GM12801 (cell line): ENCODE results near the gene BEND7.

Source experiments
- TF ChIP-seq, protein P1 (sequence below): IDR thresholded peaks from one replicate; pipeline ENCODE4 v1.5.1; 2011; ENCODE audit warnings: control low read depth; ENCODE audit not compliant: insufficient read length; ENCODE audit errors: extremely low read depth

Gene BEND7

DNA sequence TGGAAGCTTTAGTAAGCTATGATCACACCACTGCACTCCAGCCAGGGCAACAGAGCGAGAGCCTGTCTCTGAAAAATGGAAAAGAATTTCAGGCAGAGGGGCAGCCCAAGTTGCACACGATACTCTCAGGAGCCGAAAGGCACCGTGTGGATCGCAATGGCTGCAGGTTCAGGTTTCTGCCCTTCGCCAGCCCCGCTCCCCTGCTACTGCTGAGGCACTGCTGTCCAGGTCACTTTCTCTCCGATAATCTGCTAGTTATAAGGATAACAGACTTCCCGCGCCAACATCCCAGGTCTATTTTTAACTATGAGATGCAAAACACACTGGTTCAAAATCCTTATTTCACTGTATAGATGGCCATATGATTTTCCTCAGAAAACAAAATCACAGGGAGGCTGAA, 11.1 kb downstream of the BEND7 start:
- TF ChIP-seq, protein P1, sequence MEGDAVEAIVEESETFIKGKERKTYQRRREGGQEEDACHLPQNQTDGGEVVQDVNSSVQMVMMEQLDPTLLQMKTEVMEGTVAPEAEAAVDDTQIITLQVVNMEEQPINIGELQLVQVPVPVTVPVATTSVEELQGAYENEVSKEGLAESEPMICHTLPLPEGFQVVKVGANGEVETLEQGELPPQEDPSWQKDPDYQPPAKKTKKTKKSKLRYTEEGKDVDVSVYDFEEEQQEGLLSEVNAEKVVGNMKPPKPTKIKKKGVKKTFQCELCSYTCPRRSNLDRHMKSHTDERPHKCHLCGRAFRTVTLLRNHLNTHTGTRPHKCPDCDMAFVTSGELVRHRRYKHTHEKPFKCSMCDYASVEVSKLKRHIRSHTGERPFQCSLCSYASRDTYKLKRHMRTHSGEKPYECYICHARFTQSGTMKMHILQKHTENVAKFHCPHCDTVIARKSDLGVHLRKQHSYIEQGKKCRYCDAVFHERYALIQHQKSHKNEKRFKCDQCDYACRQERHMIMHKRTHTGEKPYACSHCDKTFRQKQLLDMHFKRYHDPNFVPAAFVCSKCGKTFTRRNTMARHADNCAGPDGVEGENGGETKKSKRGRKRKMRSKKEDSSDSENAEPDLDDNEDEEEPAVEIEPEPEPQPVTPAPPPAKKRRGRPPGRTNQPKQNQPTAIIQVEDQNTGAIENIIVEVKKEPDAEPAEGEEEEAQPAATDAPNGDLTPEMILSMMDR, result no peak

DNA sequence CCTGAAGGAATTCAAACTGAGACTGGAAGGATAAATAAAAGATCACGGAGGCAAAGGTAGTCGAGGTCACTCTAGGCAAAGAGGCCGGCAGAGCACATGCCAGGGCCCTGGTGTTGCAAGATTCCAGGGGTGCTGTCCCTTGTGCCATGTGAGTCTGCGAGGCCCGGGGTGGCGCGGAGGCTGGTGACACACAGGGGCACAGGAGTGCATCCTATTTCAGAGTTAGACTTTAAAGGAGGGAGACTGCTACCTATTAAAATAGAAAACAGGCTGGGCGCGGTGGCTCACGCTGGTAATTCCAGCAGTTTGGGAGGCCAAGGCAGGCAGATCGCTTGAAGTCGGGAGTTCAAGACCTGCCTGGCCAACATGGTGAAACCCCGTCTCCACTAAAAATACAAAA, 12.6 kb downstream of the BEND7 start:
- TF ChIP-seq, protein P1, result no peak

DNA sequence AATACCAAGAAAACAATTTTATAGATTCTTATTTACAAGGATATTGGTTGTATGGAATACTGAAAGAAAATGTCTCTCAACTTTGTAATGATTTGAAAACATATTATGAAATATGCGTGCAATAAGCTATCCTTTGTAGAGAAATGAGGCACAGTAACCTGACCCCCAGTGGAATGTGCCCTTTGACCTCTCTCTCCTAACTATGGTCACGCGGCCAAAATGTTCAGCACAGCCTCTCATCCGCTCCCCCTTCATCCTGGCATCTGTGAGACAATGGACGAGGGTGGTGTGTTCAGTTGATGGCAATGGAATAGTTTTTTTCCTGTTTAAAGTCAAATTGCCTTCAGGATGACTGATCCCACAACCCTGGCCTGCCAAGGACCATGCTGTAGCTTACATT, 13.3 kb downstream of the BEND7 start:
- TF ChIP-seq, protein P1, result no peak

DNA sequence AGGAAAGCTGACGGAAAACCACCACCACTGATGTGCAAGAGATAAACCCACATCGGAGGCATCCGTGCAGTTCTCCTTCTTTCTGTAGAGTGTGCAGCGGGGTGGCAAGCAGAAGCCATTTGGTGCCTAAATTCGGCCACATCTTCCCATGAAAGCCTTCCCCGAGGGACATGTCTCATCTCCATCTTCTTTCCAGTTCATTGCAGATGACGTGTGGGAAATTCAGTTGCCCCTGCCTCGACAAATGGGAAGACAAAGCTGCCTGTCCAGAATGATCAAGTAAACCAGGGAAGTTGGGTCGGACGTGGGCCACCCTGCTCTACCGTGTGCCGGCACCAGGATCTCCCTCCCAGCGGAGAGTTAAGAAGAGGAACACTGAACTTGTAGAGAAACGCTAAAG, 14.5 kb downstream of the BEND7 start:
- TF ChIP-seq, protein P1, result no peak

DNA sequence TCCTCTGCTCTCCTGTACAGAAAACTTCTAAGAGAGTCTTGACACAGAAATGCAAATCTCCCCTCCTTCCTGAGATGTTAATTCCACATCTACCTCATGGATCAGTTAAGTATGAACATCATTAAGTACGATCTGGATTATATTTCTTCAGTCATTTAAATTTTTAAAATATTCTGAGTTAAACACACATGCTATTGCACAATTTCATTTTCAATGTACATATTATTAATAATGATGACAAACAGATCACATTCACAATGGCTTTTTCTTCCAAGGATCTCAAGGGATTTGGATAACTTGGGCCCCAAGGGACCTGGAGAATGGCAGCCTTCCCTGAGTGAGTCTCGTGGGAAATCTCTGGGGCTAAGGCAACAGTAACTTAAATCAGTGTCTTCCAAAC, 16.2 kb downstream of the BEND7 start:
- TF ChIP-seq, protein P1, result no peak

DNA sequence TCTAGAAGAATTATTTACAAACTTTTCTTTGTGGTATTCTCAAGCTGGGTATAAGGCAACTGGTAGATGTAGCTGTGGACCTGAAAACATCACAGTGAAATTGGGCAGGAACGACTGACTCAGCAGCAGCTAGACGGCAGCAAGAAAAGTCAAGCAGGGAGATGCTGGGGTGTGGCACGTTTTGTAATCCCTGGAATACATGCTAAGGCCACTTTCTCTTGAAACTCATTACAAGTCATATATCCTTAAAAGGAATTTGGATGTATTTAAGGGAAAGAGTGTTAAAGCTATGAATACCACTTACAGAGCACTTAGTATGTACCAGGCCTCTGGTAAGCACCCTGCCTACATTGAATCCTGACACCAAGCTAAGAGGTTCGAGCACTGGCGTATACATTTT, 17.4 kb downstream of the BEND7 start:
- TF ChIP-seq, protein P1, result no peak

DNA sequence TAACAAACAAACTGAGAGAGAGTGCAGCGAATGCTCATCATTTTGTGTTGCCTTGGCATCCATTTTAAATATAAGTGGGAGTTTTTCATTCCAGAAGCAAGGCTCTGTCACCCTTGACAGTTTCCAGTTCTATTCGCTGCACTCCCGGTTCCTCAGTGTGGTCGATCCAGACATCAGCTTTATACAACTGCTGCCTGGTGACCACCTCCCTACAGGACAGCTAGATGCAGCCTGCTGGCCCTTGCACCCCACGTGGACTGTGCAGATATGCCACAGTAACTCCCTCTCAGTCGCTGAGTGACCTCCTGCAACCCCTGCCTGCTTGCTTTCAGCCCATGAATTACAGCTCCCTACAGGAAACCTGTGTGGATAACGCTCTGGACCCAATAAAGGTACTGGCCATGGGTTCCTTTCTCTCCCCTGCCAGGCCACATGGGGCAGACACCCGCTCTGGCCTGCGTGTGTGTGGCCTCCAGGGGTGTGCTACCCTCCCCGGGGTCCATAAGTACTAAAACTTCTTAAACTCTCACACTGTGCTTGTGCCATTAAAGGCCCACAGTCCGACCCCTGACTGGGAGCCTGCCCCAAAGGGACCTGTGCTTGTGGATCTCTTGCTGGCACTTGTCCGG, 23.6 kb downstream of the BEND7 start:
- TF ChIP-seq, protein P1, result no peak
